NCI-H1417 treated with DMSO at 0.1 percent for 48 hours (cell line): ENCODE data around the gene GBX2.

Experiments
- DNase-seq: peaks from one replicate; lab custom pipeline; 2025; lab: John Stamatoyannopoulos, UW

The GBX2 gene

DNA sequence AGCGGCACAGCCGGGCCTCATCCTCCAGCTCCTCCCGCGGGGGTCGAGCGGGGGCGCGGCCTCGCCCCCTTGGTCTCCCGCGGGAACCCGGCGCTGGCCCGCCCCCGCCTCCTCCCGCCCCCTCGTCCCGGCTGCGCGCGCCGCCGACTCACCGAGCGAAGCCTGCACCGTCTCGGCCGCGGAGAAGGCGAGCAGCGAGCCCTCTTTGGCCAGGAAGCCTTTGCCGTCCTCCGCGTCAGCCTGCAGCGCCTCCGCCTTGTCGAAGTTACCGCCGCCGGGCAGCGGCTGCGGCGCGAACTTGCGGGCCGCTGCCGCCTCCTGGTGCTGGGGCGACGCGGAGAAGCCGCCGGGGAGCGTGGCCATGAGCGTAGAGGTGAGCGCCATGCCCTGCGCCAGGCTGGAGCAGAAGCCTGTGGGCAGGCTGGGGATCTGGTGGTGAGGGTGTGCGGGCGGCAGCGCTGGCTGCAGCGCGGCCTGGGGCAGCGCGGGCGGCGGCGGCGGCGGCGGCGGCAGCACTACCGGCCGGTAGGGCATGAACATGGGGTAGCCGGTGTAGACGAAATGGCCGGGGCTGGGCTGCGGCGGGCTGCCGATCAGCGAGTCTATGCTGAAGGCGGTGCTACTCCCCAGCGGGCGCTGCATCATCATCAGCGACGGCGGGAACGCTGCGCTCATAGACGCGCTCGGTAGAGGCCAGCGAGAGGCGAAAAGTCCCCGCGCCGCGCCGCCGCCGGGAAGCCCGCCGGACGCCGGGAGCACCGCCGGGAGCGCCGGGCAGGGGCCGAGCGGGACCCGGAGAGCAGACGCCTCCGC, 683 bp downstream of the GBX2 start:
- no peak for DNase-seq

- no peak for DNase-seq
These were observed 1.3 kb downstream of the GBX2 start for GRCh38 chr2:236166796-236167296.

DNA sequence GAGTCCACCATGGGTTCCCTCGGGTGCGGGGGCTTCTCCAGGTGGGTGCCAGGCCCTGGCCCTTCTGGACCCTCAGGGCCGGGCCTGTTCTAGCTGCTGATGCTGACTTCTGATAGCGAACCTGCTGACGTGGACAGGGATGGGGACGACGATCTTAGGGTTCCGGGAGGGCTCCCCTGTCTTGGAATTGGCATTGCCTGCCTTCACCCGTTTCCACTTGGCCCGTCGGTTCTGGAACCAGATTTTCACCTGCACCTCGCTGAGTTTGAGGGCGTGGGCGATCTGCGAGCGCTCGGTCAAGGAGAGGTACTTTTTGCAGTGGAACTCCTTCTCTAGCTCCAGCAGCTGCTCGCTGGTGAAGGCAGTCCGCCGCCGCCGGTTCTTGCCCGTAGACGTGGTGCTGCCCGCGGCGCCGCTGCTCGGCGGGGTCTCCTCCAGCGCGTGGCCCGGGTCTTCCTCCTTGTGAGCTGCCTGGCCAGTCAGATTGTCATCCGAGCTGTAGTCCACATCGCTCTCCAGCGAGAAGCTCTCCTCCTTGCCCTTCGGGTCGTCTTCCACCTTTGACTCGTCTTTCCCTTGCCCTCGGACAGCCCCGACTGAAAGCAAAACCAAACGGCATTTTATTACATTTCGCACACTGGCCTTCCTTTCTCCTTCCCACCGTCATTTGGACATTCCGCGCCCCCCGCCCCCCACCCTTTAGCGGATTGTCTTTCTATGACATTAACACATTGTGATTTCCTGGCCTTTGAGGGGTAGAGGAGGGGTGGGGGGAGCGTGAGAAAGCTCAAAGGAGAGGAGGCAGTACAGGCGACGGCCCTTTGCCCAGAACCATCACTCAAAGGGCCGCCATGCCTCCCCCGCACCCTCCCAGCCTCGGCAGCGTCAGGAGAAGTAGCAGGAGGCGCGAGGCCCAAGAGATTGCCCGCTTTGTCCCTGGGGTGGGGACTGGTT, 2.1 kb downstream of the GBX2 start:
- DNase-seq: no peak

DNA sequence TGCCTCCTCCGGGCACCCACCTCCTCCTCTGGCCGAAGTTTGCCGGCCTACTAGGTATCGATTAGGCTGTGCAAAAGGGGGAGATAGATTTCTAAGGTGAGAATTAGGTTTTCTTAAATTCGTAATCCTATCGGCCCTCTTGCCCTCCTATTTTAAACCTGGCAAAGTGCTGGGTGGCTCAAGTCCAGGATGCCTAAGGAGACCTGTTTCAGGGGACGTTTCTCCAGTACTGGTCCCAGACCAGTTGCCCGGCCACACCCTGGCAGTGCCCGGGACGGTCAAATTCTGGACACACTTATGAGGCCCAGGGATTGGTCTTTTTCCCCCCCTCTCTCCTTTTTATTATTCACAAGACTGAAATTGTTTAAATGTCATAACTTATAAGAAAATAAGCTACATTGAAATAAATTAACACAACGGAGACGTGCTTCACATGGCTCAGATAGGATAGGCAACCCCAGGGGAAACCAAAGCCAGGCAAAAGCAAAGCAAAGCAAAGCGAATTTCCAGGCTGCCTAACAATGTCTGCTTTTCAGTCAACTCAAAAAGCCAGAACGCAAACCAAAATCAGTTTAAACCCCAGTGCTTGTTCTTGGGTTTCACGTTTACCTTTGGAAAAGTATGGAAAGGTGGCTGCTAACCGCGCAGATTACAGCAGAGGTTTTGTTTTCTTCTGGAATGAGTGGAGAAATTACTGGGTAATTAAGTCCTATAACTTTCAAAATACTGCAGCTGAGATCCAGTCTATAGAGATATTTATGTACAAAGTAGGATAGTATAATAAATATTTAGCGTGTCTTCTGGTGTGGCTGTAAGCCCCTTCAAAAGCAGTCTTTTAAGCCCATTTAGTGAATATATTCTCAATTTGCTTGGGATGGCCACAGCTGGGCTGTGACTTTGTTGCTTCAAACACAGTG, 3.0 kb downstream of the GBX2 start:
- no peak for DNase-seq

DNA sequence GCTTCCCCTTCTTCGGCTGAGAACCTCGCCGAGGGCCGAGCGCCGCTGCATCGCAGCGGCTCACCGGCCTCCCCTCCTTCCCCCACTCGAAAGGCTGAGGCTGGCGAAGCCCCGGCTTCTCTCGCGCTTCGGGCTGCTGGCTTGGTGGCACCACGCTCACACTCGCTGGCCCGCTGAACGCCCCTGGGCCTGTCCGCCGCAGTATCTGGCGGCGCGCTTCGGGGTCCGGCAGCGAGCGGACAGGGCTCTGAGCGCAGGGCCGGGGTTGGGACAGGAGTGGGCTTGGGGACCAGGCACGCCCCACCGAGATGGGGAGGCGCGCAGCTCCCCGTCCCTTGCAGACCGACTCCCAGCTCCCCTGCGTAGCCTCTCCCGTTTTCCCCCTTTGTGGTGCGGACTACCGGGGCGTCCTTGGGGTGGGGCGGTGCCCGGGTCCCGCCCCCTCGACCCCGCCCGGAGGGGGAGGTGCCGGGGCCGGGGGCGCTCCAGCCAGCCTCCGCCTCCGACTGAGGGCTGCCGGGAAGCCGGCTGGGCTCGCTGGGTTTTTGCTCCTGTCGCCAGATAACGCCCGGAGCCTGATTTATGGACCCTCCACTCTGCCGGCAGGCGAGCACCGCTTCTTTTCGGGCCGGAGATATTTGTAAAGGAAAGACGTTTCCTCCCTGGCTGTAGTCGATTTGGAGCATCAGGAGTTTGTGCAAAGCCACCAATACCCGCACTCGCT, 3.8 kb downstream of the GBX2 start:
- no peak for DNase-seq

DNA sequence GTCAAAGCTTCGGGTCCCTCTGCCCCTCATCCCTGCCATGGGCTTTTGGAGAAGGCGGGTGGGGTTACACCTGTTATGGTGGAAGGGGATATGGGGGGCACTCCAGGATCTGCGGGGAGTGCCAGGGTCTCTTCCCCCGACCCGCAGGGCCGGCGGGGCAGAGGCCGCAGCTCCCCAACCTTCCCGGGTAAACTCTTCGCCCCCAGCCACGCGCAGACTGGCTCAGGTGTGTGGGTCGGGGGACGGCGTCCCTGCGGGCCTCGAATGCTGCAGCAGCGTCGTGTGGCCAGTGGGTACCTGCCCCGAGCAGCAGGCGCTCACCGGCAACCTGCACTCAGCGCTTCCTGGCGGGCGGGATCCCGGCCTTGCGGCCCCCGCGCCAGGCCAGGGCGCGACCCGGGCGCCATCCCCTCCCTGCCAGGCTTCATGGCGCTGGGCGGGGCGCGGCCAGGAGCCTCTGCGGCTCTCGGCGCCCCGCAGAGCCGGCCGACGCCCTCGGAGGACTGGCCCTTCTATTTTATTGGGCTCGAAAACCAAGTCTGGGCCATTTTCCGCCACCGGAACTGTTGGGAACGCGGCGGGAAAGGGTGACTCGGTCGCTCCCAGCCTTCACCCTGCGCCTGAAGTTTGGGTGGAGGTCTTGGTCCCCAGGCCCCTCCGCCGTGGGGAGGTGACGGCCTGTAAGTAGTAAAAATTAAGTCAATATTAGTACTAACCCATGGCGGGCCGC, 4.5 kb downstream of the GBX2 start:
- DNase-seq: no peak

DNA sequence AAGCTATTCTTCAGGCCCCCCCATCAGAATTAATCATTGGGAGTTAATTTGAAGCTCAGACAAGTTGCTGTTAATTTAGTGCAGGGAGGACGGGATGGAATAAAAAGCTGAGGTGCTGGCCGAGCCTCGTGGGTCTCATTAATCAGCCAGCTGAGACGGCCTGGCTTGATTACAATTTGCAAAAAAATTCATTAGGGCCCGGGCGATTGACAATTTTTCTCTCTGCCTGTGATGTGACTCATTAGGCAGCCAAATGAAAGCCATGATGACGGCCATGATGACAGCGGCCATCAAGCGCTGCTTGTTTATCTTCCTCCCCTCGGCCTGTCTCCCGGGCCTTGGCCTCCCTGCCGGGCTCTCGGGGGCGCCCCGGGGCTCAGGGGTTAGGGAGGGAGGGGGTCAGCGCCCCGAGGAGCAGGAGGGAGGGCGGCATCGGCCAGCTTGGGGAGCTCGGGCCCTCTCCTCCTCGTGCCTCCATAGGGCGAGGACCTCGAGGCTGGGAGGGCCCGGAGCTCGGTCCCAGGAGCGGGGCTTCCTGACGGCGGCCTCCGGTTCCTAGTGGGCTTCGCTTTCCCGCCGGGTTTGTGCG, 5.2 kb downstream of the GBX2 start:
- DNase-seq: no peak

DNA sequence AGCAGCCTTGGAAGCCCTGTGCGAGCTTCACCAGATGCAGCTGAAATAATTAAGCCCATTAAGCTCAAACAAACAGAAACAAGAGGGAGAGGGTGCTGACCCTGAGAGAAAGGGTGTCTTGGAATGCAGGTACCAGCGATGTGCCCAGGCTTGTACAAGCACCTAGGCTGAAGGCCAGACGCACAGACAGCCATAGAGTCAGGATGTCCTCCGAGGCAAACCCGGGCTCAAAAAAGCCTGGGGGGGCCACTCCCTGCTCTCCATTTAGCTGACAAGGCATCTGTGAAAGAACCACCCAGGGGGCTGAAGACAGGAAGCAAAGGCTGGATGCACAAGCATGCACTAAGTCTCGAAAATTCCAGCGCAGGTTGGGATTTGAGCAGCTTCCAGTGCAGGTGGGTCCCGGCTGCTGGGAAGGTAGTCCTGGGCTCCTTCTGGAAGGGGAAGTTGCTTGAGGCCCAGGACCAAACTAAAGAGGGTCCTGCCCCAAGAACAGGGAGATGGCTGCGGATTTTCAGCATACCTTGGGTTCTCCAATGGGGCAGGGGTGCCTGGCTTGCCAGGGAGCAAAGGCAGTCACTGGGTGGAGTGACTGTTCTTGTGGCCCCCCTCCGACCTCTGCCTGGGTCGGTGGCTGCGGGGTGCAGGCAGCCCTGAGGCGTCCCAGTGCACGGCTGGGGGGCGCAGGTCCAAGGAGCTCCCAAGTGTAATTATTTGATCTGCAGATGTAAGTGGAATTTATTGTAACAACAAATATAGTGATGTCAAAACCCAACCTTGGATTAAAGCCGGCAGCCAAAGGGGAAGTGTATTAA, 5.9 kb downstream of the GBX2 start:
- no peak for DNase-seq

GRCh38 chr2:236161531-236161930, 6.7 kb downstream of the GBX2 start:
- DNase-seq: no peak

GRCh38 chr2:236161082-236161462, 7.1 kb downstream of the GBX2 start:
- no peak for DNase-seq

GRCh38 chr2:236160366-236161081, 7.7 kb downstream of the GBX2 start:
- DNase-seq: no peak

DNA sequence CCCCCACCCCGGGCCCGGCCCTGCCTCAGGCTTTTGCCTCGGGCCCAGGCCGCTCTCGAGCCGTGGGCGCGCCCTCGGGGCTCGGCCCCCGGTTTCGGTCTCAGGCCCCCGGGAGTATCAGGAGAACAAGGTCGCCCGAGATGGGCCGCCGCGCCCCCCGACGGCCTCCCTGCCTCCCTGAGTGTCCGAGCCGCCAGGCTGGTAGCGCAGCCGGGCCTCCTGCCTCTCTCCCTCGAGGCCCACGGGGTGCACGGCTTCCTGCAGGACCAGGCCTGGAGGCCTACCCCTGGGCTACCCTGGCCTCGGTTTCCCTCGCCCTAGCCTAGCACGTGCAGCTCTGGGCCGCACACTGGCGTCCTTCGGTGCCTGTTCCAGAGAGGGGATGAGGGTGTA, 8.4 kb downstream of the GBX2 start:
- DNase-seq: no peak

- DNase-seq: no peak
These were observed 9.0 kb downstream of the GBX2 start for GRCh38 chr2:236158969-236159777.

DNA sequence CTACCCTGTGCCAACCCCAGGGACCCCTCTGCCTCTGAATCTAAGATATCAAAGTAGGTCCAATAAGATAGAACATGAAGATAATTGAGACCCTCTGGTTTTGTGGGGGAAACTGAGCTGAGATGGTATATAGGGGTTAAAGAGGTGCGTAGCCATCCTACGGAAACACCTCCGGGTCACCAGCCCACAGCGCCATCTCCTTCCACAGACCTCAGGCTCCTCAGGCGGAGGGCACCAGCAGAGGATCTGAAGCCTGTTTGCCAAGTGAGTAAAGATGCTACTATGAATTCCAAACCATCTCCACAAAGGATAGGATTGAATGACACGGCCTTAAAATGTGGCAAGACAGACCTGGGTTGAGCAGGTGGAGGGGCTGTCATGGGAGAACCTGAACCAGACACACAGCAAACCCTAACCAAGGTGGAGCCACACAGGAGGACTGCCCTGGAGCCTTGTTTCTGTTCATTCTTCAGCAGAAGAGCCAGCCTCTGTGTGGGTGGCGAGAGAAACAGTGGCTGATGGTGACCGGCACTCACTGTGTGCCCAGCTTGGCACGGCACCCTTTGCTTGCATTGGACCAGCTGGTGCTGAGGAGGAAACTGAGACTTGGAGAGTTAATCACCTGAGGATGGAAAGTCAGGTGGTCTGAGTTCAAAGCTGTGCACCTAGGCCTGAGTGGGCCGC, 10.2 kb downstream of the GBX2 start:
- DNase-seq: no peak

DNA sequence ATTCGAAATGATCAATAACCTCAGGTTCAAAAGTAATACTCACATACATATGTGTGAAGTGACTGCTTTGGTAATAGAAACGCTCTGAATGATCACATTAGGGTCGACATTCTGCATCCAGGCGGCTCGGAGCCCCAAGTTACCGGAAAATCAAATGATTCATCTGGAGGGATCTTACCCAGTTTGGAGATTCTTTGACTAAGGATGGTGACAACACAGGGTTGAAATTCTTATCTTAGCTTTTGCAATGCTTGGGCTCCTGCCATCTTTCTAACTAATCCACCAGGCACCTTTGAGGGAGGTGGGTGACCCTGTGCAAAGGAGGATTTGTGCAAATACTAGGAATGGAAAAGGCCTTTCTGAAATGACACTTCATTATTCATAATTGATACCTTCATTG, 10.8 kb downstream of the GBX2 start:
- no peak for DNase-seq

DNA sequence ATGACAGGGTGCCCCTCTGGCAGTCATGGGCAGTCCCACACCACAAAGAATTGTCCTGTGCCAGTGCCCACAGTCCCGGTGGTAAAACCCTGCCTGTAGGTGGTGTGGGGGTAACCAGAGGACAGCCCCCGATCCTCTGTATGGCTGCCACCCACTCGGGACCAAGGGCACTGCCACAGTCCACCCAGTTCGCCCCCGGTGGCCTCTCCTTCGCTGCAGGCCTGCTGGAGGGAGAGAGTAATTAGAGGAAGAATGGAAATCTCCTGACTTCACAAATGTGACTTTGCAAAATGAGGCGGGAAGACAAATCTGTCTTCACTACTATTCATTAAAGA, 11.4 kb downstream of the GBX2 start:
- no peak for DNase-seq
